Measurements from ENCODE around the gene ZFP3.
"Not testable (repeated sequence)": the region's sequence is repeated elsewhere in the genome, so short reads cannot be mapped to it uniquely, and the experiment has no call there.

Gene ZFP3

DNA sequence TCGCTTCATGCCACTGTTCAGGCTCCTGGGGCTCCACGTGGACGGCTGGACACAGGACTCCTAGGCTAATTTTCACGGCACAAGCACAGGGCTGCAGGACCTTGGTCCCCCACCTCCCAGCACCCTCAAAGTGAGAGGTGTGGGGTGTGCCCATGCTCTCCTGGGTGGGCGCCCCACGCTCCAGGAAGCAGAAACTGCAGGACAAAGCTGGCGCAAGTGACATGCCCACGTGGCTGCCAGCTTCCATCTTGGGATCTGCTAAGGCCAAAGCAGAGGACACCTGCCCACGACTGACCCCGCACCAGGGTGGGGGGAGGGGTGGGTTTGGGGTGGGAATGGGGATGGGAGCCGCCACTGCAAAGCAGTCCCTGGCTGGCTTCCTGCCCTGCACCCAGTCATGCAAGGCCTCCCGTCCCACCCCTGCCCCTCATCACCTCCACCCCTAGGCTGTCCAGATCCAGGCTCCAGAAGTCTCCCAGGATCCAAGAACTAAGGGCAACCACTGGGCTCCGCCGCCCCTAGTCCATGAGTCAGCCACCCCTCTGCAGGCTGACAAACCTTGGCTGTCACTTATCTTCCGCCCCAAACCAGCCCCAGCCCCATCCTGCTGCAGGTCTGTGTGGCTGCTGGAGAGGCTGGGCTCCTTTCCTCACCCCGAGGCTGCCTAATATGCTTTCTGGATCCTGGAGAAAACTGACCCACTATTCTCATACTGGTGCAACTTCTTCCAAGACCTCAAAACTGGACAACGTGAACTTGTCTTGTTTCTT lies 48.6 kb downstream of the ZFP3 start:
- DNase-seq: no peak

DNA sequence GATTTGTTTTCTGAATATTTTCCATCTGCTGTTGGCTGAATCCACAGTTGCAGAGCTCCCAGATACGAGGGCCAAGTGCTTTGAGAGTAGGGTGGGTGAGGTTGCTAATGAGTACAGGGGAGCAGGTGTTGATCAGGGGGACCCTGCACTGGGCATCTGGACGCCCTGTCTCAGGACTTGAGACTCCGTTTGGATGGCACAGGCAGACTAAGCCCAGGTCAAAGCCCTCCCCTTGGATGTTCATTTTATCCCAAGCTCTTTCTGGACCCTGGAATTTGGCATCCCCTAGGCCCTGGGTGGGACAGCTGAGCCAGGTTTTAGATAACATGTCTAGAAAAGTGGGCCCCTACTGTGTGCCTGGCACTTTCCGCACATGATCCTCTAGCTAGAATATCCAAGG lies 49.6 kb downstream of the ZFP3 start:
- DNase-seq: no peak

DNA sequence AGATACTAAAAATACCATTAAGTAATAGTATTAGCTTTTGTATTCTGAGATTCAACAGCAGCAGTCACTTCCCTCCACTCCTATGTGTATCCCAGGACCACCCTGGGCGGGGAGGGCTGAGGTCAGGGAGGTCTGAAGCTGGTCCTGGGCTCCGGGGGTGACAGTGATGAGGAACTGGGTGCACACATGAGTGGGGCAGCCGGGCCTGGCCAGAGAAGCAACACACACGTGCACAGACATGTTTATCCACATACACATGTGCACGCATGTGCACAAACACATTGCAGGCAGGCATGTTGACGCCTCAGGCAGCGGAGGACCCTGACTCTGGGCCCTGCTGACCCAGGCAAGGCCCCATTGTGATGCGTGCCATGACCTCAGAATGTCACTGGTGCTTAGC lies 50.1 kb downstream of the ZFP3 start:
- not testable (repeated sequence) for DNase-seq

DNA sequence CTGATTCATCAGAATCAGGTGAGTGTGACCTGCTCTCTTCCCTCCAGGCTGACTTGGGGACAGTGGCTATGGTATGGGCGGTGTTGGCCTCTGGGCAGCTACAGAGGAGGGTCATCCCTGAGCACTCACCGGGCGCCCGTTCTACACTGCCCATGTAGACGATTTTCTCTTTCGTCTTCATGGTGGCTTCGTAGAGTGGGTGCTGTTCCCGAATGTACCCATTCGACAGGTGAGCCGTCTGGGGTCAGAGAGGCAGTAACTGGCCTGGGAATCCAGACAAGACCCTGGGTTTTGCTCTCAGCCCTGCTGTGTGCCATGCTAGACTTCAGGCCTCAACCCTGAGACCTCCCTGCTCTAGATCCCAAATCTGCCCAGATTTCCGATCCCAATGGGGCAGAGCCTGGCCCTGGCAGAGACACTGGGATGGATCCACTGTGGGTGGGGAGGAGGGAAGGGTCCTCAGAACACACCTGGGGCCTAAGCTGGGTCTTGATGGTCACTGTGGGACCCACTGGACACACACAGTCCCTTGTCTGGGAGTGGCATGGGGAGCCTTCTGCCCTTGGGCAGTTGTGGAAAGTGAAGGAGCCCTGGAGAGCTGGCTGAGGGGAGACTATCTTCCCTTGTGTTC lies 50.8 kb downstream of the ZFP3 start:
- DNase-seq: no peak

DNA sequence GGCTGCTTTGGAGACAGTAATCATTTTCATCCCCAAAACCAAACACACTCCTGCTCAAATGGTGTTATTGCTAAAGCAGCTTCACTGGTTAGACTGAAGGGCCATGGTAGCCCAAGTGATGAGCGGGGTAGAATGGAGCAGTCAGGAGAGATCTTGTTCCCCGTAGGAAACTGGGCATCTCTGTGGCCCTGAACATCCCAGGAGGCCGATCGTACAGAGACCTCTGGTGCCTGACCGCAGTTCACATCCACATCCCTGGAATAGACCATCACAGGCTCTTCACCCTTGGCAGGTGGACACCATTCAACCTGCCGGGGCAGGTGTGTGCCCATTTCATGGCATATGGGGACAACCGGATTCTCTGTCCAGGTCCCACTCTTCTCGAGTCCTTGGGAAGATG lies 51.5 kb downstream of the ZFP3 start:
- DNase-seq: not testable (repeated sequence)

DNA sequence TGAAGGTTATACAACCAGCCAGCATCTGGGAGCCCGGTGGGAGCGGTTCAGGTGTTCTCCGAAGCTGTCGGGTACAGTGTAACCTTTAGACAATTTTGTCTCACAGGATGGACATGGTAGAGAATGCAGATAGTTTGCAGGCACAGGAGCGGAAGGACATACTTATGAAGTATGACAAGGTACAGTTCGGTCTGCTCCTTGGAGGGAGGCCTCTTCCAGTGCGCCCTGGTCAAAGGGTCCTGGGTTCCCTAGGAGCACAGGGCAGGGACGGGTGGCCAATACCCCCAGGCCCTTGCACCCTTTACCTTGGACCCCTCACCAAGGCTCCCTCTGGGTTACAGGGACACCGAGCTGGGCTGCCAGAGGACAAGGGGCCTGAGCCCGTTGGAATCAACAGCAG lies 52.0 kb downstream of the ZFP3 start:
- not testable (repeated sequence) for DNase-seq

DNA sequence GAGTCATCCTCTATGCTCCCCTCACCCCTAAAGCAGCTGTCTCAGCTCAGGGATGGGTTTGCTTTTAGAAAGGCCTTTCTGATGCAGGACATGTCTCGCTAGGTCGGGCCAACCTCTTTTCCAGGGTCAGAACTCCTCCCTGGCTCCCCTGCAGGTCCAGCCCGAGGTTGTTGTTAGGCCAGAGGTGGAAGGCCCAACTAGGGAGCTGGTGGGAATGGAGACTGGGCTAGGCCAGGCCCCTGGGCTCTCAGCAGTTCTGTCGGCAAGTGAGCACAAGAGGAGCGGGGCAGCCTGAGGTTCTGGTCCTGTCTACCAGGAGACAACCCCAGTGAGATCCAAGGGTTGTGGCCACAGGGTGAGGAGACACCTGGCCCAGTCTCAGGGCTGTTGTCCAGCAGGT lies 52.4 kb downstream of the ZFP3 start:
- not testable (repeated sequence) for DNase-seq

DNA sequence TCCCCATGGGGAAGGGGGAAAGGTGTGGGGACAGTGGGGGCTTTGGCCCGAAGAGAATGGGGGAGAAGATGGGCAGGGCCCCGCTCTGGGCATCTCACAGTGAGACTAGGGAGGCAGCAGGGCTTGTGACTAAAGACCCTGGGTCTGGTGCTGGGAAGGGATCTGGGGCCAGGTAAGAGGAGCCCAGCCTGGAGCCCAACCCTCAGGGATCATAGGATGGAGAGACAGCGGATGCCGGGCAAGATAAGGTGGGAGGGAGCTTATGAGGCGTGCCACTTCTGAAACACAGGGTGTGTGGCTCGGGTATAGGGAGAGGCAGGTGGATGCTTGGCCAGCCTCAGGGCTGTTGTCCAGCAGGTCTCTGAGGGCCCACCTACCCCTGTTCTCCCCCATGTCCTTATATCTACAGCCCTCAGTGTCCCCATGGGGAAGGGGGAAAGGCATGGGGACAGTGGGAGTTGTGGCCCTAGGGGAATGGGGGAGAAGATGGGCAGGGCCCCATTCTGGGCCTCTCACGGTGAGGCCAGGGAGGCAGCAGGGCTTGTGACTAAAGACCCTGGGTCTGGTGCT lies 53.0 kb downstream of the ZFP3 start:
- no peak for DNase-seq

DNA sequence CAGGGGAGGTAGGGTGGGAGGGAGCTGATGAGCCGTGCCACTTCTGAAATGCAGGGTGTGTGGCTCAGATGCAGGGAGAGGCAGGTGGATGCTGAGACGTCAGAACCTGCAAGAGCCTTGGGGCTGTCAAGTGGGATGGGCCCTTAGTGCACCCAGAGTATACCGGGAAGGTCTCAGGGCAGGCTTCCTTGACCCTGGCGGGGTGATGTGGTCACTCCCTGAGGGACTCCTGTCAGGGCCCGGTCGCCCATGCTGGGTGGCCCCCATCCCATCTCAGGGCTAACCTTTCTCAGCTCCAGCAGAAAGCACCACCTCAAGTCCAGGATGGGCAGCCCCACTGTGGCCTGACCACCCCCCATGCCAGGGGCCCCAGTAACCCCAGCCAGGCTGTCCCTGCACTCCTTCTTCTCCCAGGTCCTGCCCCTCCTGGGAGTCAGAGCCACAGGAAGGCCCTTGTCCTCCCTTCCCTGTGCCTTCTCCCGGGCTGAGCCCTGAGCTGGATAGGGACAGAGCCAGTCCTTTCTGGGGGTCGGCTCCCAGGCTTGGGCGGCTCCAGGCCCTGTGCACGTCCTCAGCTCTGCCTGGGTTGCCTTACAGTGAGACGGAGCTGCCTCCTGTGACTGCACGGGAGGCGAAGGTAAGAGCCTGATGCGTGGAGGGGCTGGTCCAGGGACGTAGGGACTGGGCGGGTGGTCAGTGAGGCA lies 53.7 kb downstream of the ZFP3 start:
- DNase-seq: not testable (repeated sequence)

DNA sequence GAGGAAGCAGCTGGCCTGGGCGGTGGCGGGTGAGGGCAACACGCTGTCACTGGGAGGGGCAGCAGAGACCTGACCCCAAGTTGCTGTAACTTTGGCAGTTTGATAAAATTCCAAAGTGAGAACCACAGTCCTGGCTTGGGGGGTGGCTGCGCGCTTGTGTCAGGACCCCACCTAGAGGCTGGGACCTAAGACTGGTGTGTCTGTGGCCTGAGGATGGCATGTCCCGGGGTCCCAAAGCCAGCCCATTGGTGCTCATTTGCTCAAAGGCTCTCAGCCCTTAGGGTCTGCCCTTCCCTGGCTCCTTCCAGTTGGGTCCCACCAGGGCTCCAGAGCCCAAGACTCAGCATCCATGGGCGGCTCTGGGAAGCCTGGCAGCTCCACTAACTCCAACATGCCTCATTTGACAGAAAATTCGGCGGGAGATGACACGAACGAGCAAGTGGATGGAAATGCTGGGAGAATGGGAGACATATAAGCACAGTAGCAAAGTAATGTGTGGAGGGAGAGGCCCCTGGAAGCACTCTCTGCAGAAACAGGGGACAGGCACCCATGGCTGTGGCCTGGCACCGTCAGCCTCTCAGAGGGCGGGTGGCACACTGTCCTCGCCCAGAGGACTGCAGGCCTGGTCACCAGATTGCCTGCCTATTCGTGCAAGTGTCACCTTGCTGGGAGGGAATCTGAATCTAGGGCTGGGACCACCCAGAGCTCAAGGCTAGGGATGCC lies 54.4 kb downstream of the ZFP3 start:
- DNase-seq: not testable (repeated sequence)

DNA sequence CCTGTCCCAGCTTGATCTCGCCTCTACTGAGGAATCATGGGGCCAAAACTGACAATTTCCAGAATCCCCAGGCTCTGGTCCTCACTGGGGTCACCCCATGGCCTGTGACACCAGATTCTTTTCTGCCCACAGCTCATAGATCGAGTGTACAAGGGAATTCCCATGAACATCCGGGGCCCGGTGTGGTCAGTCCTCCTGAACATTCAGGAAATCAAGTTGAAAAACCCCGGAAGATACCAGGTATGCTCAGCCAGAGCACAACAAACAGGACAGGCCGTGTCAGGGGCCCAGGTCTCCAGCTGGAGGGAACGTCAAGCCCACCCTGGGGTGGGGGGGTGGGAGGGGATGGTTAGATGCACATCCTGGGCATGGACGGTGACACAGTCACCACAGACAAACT lies 55.0 kb downstream of the ZFP3 start:
- DNase-seq: no peak

DNA sequence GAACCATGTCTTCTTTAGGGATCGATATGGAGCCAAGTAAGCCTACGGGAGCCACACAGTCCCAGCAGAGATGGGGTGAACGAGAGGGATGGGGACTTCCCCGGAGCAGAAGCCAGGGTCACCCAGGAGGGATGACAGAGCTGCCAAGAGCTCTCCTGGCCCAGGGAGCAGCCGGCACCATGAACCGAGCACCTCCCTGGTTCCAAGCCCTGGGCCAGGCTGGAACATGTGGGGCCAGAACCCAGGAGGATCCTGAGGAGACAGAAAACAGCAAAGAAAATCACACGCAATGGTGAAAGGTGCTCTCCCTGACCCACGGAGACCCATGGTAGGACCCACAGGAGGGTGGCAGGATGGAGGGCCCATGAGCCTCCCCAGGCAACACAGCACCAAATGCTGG lies 55.7 kb downstream of the ZFP3 start:
- not testable (repeated sequence) for DNase-seq

DNA sequence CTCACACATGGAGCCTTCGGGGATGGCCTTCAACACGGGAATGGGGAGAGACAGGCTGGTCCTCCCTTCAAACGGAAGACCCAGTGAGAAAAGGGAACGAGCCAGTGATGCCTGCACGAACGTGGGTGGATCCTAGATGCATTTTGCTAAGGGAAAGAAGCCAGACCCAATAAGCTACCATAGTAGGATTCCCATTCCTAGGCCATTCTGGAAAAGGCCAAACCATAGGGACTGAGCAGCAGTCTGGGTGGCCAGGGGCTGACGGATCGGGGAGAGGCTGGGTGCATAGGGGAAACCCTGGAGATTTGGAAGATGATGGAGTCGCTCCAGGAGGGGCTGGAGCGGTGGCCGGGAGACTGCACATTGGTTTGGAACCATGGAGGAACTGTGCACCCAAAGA lies 56.3 kb downstream of the ZFP3 start:
- not testable (repeated sequence) for DNase-seq

DNA sequence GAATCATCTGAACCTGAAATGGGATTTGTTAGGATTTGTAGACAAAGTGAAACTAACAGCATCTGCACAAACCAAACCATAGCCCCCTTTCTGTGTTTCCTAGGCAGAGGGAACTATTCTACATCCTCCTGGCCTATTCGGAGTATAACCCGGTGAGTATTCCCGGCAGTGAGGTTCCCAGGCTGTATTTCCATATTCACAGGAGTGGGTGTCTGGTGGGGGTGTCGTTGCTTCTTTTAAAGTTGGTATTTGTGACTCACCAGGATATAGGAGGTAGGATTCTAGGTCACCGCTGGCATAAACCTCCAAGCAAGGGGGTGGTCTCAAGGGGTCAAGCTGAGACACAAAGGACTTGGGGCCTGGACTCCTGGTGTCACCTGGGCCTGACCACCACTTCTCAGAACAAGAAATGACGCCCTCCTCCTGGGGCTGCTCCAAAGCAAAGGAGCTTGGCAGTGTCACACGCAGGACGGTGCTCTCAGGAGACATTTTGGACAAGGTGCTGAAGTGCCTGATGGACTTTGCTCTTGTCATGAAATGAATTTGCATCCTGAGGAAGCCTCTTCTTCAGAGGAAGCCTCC lies 57.0 kb downstream of the ZFP3 start:
- not testable (repeated sequence) for DNase-seq

DNA sequence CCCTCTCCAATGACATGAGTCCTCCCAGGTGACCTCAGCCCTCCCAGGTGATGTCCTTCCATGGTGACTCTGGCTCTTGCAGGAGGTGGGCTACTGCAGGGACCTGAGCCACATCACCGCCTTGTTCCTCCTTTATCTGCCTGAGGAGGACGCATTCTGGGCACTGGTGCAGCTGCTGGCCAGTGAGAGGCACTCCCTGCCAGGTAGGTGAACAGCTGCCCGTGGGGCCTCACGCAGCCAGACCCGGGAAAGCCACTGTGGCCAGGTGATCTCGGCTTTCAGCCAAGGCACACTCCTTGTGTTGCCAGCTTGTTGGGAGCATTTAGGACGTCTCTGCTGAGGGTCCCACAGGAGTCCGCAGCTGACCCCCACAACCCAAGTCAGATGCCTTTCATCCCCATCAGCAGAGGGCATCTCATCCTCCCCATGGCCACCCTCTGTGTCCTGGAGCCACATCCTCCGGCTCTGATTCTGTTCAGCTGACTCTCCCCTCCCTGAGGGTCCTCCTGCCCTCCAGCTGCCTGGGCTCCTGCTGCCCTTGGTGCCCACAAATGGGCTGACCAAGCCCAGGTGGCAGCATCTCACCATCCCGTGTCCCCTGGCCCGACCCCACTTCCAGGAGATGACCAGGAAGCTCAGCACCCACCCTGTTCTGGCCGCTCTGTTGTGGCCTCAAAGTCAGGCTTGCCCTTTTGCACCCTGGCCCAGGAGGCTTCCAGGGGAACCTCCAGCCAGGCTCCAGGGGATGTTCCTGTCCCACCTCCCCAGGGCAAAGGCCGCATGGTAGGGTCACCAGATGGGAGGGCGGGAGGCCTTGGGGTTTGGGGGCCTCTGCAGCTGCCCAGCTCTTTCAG lies 57.7 kb downstream of the ZFP3 start:
- DNase-seq: no peak

DNA sequence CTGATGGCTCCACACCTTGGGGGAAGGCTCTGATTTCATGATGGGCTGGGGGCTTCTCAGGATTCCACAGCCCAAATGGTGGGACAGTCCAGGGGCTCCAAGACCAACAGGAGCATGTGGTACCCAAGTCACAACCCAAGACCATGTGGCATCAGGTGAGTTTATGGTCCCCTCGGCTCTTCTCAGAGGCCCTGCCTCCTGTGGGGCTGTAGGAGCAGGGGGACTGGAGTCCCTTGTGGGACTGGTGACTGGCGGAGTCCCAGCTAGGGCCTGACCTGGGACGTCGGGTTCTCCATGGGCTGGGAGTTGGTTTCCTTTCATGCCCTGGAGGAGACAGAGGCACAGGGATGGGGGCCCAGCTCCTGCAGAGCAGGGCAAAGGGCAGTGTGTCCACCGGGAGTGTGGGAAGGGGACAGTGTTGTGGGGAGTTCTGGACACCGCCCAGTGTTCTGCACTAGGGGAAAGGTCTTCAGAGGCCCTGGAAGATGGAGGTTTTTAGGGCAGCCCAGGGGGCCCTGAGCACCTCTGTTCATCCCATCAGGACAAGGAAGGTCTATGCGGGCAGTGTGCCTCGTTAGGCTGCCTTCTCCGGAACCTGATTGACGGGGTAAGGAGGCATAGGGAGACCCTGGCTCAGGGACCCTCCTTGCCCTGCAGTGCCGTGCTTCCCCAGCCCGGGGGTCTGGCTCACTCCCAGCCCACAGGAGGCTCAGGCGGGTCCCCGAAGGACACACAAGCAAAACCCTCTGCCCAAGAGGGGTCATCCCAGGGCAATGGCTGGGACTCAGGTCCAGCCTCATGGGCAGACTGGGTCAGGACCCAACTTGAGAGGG lies 58.5 kb downstream of the ZFP3 start:
- not testable (repeated sequence) for DNase-seq

DNA sequence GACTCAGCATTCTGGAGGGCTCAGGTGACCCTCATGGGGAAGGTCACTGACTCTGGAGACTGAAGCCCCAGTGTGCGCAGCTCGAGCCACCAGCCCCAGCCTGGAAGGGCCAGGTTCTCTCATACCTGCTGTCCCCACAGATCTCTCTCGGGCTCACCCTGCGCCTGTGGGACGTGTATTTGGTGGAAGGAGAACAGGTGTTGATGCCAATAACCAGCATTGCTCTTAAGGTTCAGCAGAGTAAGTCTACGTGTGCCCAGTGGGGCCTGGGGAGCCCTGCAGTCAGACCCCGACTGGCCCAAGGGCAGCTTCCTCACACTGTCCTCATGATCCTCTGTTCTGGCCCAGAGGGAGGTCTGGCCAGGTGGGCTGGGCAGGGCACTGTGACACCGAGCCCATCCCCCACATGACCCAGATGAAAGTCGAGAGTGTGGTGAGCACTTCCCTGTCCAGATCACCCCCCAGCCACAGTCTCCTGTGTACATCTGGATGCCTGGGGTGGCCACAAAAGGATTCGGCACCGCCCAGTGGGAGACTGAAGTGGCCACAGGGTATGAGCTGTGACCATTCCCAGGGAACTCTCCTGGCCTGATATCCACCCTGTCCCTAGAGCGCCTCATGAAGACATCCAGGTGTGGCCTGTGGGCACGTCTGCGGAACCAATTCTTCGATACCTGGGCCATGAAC lies 59.4 kb downstream of the ZFP3 start:
- not testable (repeated sequence) for DNase-seq

DNA sequence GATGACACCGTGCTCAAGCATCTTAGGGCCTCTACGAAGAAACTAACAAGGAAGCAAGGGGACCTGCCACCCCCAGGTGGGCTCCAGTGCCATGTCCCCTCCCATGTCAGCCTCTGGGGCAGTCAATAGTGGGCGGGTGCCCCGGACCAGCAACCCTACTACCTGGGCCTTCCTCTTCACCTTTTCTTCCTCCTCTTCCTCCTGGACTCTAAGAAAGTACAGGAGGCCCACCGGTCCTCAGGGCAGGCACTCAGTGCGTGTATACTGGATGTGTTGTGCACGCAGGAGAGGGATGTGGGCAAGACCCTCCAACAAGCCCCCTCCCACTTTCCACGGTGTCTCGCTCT lies 59.9 kb downstream of the ZFP3 start:
- DNase-seq: not testable (repeated sequence)

DNA sequence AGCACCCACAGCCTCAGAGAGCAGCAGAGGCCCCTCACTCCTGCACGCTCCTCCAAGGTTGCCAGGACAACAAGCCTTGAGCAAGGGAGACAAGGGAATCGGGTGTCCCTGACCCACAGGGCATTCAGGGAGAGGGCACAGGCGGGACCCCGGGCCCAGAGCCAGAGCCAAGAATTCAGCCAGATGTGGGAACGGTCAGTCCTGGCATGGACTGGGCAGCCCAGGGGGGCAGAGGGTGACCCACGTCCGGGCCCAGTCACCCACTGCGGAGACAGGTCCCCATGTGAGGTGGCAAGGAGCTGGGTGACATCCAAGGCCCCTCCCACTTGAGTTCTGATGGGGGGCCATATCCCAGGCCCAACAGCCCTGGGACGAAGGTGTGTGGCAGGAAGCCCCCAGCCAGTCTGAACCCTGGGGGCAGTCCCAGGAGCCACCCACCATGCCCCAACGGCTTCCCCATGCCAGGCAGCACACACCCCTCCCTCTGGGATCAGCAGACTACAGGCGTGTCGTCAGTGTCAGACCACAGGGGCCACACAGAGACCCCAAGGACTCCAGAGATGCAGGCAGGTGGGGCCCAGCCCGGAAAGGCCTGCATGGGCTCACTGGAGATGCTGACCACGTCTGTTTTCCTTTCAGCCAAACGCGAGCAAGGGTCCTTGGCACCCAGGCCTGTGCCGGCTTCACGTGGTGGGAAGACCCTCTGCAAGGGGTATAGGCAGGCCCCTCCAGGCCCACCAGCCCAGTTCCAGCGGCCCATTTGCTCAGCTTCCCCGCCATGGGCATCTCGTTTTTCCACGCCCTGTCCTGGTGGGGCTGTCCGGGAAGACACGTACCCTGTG lies 60.6 kb downstream of the ZFP3 start:
- DNase-seq: no peak
